Ascending aorta (tissue), 2 donors: ENCODE measurements around the gene ZMIZ1. TPM values are rescaled to one million over a fixed set of nuclear protein-coding genes. Genes with fewer than 3 reads are reported as not detected.
"Not testable (repeated sequence)": the region's sequence is repeated elsewhere in the genome, so short reads cannot be mapped to it uniquely, and the experiment has no call there.

ENCODE experiments used
- DNase-seq, 2 donors: peaks; one replicate each; pipeline ENCODE4 v3.0.0-alpha.2; 2019; ENCODE audit warnings: low spot score in 2 of 2
- H3K27ac ChIP-seq, 2 donors: fragments of 200-600 bp; sonication (generic); one replicate each; pipeline ENCODE4 v1.5.1; 2016 to 2017; ENCODE audit warnings: mild to moderate bottlenecking in 1 of 2
- H3K27me3 ChIP-seq: fragments of 200-600 bp; sonication (generic); one replicate; pipeline ENCODE4 v1.5.1; 2017
- H3K36me3 ChIP-seq, 2 donors: fragments of 200-600 bp; sonication (generic); one replicate each; pipeline ENCODE4 v1.5.1; 2016
- H3K4me1 ChIP-seq, 2 donors: fragments of 200-600 bp; sonication (generic); one replicate each; pipeline ENCODE4 v1.5.1; 2016 to 2017; ENCODE audit warnings: mild to moderate bottlenecking in 1 of 2
- H3K4me3 ChIP-seq, 2 donors: fragments of 200-600 bp; sonication (generic); one replicate each; pipeline ENCODE4 v1.5.1; 2016 to 2017; ENCODE audit warnings: mild to moderate bottlenecking in 1 of 2
- H3K9me3 ChIP-seq, 2 donors: fragments of 200-600 bp; sonication (generic); one replicate each; pipeline ENCODE4 v1.5.1; 2016
- CTCF ChIP-seq, 3 experiments: fragments of 200-600 bp in 2 of 3; fragments of 450-650 bp in 1 of 3; sonication (generic) in 2 of 3; IDR thresholded peaks; one replicate each; pipeline ENCODE4 v1.5.1; 2016 to 2019; ENCODE audit warnings: antibody characterized with exemption in 3 of 3, mild to moderate bottlenecking in 1 of 3, moderate library complexity in 1 of 3
- intact Hi-C: fragments of 100-400 bp; cut with DNase I; formaldehyde crosslinking; loops from one replicate; pipeline ENCODE4 v1.15.1; 2023
- total RNA-seq: library from RNA; depleted of rRNA; stranded (reverse); fragments of >200 nt; gene quantifications from one replicate; pipeline ENCODE4 v1.1.0, GENCODE V29; 2016

ZMIZ1 gene
- total RNA-seq, 1 donor from 2014 or later = 96.2 TPM

DNA sequence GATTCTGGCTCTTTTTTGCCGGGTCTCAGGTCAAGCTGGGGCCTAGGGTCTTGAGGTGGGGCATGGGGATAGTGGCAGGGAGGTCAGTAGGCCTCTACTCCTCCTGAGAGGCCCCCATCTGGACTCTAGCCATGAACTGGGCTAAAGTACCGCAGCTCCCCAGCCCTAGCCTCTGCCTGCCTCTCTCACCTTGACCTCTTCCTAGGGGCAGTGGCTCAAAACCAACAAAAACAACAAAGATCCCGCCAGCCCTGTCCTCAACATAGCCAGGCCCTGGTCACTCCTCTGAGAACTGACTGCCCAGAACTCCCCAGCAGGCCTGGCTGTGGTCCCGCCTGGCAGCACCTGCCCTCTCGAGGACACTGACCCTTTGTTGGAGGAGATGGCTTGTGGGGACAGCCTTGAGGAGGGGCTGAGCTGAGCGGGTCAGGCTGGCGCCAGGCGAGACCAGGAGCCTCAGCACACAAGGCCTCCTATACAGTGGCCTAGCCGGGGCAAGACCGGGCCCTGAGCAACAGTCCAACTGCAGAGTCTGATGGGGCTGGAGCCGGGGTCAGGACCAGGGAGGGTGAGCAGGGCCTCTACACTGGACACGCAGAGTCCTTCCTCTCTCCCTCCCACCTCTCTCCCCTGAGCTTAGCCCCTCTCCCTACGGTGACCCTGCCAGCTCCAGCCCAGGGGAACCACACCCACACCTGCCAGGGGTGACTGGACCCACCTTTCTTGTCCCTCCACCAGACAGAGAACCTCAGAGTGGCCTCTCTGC lies 266.9 kb downstream of the ZMIZ1 start:
- Histone ChIP-seq H3K36me3 (no peaks in the 10 kb centered on the region), H3K27me3 (no peaks in the 10 kb centered on the region), H3K27ac (peak overlapping the region in 1 of 2 donors; percentile 35), H3K9me3 (no peaks in the 10 kb centered on the region), H3K4me3 (no peak overlapping the region), H3K4me1 (peaks cover 0 to 5% of the 10 kb centered on the region in 2 donors)
- no peak for DNase-seq
- intact Hi-C loops = no loop called here
- no peak for TF ChIP-seq CTCF (IDR thresholded peaks at IDR 0.05)

GRCh38 chr10:79336276-79336675 lies 267.5 kb downstream of the ZMIZ1 start:
- Histone ChIP-seq H3K36me3 (no peaks in the 10 kb centered on the region), H3K27me3 (no peaks in the 10 kb centered on the region), H3K9me3 (no peaks in the 10 kb centered on the region), H3K4me1 (peaks cover 0 to 5% of the 10 kb centered on the region in 2 donors), H3K27ac (no peak overlapping the region), H3K4me3 (no peak overlapping the region)
- intact Hi-C loops = no loop called here
- no peak for TF ChIP-seq CTCF (IDR thresholded peaks at IDR 0.05)
- no peak for DNase-seq

DNA sequence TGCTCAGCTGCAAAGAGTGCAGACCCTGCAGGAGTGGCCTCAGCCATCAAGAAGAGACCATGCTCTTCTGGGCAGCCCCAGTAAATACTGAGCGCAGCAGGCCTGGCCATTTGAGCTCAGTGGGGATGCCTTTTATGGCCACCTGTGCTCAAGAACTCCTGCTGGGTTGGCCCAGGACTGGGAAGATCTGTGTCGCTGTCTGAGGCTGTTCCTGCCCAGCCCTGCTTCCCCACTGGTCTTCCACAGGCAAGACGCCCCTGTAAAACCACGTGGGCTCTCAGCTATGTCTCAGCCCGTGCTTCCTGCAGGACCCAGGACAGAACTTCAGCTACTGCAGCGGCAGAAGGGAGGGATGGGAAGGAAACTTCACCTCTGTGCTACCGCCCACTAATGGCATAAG lies 268.0 kb downstream of the ZMIZ1 start:
- TF ChIP-seq CTCF (IDR thresholded peaks at IDR 0.05) = no peak
- DNase-seq = no peak
- H3K9me3 ChIP-seq = no peaks in the 10 kb centered on the region
- H3K4me1 ChIP-seq = peaks cover 0 to 5% of the 10 kb centered on the region in 2 donors
- no peaks in the 10 kb centered on the region for H3K36me3 ChIP-seq
- no peak overlapping the region for H3K4me3 ChIP-seq
- H3K27me3 ChIP-seq = no peaks in the 10 kb centered on the region
- H3K27ac ChIP-seq = no peak overlapping the region
- intact Hi-C loops = no loop called here

- H3K36me3 ChIP-seq, DNase-seq, intact Hi-C loops, H3K4me1 ChIP-seq, H3K9me3 ChIP-seq, H3K4me3 ChIP-seq, H3K27me3 ChIP-seq, H3K27ac ChIP-seq: not testable (repeated sequence)
Measured at GRCh38 chr10:79337783-79338469, 269.2 kb downstream of the ZMIZ1 start.

DNA sequence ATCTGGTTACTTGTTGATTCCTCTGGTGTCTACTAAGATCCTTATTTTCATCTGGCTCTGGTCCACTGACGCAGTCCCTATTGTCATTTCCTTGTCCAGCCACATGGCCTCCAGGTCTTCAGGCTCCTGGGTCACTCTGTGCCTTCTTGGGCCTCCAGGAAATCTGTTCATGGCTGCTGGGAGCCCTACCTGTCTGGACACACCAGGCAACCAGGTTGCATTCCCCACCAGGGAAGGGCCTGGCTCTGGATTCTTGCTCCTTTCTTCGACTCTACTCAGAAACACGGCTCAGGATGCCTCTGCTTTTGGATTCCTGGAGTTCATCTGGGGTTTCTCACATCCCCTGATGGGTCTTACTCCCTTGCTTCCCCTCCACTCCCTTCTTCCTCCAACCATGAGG lies 270.5 kb downstream of the ZMIZ1 start:
- DNase-seq = no peak
- Histone ChIP-seq H3K4me1 (peaks cover 0 to 5% of the 10 kb centered on the region in 2 donors), H3K27ac (no peak overlapping the region), H3K9me3 (no peaks in the 10 kb centered on the region), H3K27me3 (no peaks in the 10 kb centered on the region), H3K4me3 (no peak overlapping the region), H3K36me3 (no peaks in the 10 kb centered on the region)
- TF ChIP-seq CTCF (IDR thresholded peaks at IDR 0.05) = no peak
- intact Hi-C loops = no loop called here

DNA sequence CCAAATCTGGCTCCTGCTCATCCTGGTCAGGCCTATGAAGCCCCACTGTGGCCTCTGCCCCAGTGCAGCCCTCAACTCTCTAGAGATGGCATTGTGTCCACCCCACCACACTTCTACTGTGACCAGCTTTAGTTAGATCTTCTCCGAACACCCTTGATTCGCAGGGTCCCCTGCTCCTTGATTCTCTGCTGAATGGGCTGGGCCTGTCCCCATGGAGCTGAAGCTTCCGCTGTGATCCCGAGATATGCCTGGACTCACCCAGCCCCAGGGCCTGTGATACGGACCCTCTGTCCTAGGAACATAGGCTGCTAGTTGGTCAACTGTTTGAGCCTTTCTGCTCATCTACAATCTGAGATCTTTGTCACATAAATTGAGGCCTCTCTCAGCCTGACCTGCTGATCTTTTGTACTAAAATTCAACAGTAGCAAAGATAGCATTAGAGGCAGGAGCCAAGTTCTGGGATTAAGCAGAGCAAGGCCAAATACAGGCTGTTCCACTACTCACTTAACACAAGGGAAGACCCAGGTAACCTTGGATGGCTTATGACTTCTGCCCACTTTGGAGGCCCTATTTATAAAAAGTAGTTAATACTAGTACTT lies 272.0 kb downstream of the ZMIZ1 start:
- Histone ChIP-seq H3K27ac (no peak overlapping the region), H3K4me1 (no peaks in the 10 kb centered on the region), H3K9me3 (no peaks in the 10 kb centered on the region), H3K36me3 (no peaks in the 10 kb centered on the region), H3K4me3 (no peak overlapping the region), H3K27me3 (no peaks in the 10 kb centered on the region)
- DNase-seq = no peak
- TF ChIP-seq CTCF (IDR thresholded peaks at IDR 0.05) = no peak
- intact Hi-C loops = no loop called here
